Right atrium auricular region (tissue), 2 donors: Measurements from ENCODE around the gene CNOT4. TPM values are rescaled to one million over a fixed set of nuclear protein-coding genes. Genes with fewer than 3 reads are reported as not detected.

ENCODE experiments used
- DNase-seq: peaks from one replicate; pipeline ENCODE4 v3.0.0-alpha.2; 2019; ENCODE audit warnings: low spot score
- H3K27ac ChIP-seq, 2 donors: fragments of 200-600 bp; sonication (generic); 1 replicate in 1 of 2; 2 replicates in 1 of 2; pipeline ENCODE4 v1.5.1; 2016 to 2019
- H3K27me3 ChIP-seq, 2 donors: fragments of 200-600 bp; sonication (generic); one replicate each; pipeline versions ENCODE4 v1.5.1 to v1.6.0; 2017 to 2019
- H3K36me3 ChIP-seq: fragments of 200-600 bp; sonication (generic); one replicate; pipeline ENCODE4 v1.5.1; 2016
- H3K4me1 ChIP-seq, 2 donors: fragments of 200-600 bp; sonication (generic); one replicate each; pipeline versions ENCODE4 v1.5.1 to v1.6.0; 2017 to 2019
- H3K4me3 ChIP-seq, 2 donors: fragments of 200-600 bp; sonication (generic); 1 replicate in 1 of 2; 2 replicates in 1 of 2; pipeline ENCODE4 v1.5.1; 2017 to 2019; ENCODE audit warnings: mild to moderate bottlenecking in 1 of 2, moderate library complexity in 1 of 2
- H3K9me3 ChIP-seq, 2 donors: fragments of 200-600 bp; sonication (generic); one replicate each; pipeline ENCODE4 v1.5.1; 2019
- total RNA-seq, 2 donors: library from RNA; depleted of rRNA; stranded (reverse); fragments of >200 nt; gene quantifications; one replicate each; pipeline ENCODE4 v1.1.0, GENCODE V29; 2016
- TF ChIP-seq, protein P1 (sequence below), 2 donors: fragments of 200-600 bp; sonication (generic); IDR thresholded peaks; one replicate each; pipeline ENCODE4 v1.5.1; 2019; ENCODE audit warnings: antibody characterized with exemption in 2 of 2

Gene CNOT4
- total RNA-seq, 2 donors from 2014 or later, result 23.3 to 25.3 TPM

DNA sequence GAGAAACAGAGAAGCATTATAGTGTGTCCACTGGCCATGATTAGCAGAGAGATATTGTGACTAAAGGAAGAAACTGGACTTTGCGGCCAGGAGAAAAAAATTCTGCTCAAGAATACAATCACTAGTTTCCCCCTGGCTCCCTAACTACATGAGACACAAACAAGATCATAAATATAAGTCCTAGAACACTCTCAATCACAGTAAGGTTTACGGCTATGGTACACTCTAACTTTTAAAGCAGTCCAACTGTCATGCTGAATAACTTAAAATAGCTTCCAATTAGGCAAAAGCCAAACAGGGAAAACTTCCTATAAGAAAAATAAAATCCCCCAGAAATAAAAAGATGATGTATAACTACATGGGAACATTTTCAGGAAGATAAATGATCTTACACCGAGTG lies 144.2 kb downstream of the CNOT4 start:
- Histone ChIP-seq H3K9me3 (no peaks in the 10 kb centered on the region), H3K27me3 (no peaks in the 10 kb centered on the region), H3K4me1 (peaks cover 0 to 15% of the 10 kb centered on the region in 2 donors), H3K27ac (no peak overlapping the region), H3K36me3 (peaks cover 8% of the 10 kb centered on the region), H3K4me3 (no peak overlapping the region)
- DNase-seq, result no peak
- TF ChIP-seq, protein P1, sequence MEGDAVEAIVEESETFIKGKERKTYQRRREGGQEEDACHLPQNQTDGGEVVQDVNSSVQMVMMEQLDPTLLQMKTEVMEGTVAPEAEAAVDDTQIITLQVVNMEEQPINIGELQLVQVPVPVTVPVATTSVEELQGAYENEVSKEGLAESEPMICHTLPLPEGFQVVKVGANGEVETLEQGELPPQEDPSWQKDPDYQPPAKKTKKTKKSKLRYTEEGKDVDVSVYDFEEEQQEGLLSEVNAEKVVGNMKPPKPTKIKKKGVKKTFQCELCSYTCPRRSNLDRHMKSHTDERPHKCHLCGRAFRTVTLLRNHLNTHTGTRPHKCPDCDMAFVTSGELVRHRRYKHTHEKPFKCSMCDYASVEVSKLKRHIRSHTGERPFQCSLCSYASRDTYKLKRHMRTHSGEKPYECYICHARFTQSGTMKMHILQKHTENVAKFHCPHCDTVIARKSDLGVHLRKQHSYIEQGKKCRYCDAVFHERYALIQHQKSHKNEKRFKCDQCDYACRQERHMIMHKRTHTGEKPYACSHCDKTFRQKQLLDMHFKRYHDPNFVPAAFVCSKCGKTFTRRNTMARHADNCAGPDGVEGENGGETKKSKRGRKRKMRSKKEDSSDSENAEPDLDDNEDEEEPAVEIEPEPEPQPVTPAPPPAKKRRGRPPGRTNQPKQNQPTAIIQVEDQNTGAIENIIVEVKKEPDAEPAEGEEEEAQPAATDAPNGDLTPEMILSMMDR (IDR thresholded peaks at IDR 0.05), result no peak

DNA sequence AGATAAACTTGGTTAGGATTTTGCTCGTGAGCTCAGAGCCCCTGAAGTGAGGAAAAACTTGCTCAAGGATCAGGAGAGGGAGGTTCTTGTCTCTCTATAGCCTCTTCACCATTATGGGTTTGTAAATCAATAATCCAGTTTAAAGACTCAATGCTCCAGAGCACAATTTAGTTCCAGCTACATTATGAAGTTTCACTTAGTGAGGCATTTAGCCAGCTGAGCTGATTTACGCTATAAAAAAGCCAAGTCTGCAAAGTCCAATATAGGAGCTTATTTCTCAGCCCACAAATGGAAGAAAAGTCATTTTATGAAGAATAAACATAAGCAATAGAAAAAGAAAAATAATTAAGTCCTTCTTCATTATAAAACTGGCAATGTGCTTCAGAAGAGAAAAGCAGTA lies 145.7 kb downstream of the CNOT4 start:
- TF ChIP-seq, protein P1 (IDR thresholded peaks at IDR 0.05), result no peak
- DNase-seq, result no peak
- peaks cover 0 to 15% of the 10 kb centered on the region in 2 donors for H3K4me1 ChIP-seq
- H3K27ac ChIP-seq, result no peak overlapping the region
- no peak overlapping the region for H3K4me3 ChIP-seq
- H3K9me3 ChIP-seq, result no peaks in the 10 kb centered on the region
- peaks cover 8% of the 10 kb centered on the region for H3K36me3 ChIP-seq
- no peaks in the 10 kb centered on the region for H3K27me3 ChIP-seq

DNA sequence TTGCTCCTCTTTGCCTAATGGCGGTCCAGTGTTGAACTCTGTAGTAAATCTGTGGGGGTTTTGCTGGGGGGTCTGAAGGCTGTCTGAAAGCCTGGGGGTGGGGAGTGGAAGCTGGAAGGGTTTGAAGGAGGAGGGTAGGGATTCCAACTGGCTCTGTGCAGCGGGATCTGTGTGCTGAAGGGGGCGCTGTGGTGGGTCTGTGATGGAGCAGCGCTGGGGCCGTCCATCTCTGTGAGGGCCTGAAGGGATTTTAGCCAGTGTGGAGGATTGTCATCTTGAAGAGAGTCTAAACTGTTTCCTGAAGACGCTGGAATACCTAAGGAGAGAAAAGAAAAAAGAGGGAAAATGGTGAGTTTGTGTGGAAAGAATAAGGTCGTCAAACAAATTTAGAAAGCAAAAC lies 147.0 kb downstream of the CNOT4 start:
- H3K9me3 ChIP-seq, result no peaks in the 10 kb centered on the region
- no peak for DNase-seq
- peaks cover 8% of the 10 kb centered on the region for H3K36me3 ChIP-seq
- H3K4me3 ChIP-seq, result no peak overlapping the region
- H3K27me3 ChIP-seq, result no peaks in the 10 kb centered on the region
- peaks cover 0 to 15% of the 10 kb centered on the region in 2 donors for H3K4me1 ChIP-seq
- TF ChIP-seq, protein P1 (IDR thresholded peaks at IDR 0.05), result no peak
- no peak overlapping the region for H3K27ac ChIP-seq

DNA sequence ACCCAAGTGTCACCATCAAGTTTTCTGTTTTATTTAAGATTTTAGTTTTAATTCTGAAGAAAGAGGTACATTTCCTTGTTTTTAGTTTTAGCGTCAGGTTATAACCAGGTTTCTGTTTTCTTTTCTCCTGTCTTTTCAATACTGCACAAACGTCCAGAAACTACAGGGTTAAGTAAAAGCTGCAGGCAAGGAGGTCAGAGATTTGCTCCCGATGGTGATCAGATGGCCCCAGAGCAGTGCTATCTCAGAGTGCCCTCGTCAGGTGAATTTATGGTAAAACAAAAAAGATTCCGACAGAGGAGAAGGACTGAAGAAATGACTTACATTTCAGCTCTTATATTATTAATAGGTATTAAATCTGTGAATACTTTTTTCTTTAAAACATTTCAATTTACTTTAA lies 148.1 kb downstream of the CNOT4 start:
- Histone ChIP-seq H3K36me3 (peaks cover 8% of the 10 kb centered on the region), H3K4me1 (peaks cover 0 to 10% of the 10 kb centered on the region in 2 donors), H3K27ac (no peak overlapping the region), H3K4me3 (no peak overlapping the region), H3K9me3 (no peaks in the 10 kb centered on the region), H3K27me3 (no peaks in the 10 kb centered on the region)
- TF ChIP-seq, protein P1 (IDR thresholded peaks at IDR 0.05), result no peak
- no peak for DNase-seq

DNA sequence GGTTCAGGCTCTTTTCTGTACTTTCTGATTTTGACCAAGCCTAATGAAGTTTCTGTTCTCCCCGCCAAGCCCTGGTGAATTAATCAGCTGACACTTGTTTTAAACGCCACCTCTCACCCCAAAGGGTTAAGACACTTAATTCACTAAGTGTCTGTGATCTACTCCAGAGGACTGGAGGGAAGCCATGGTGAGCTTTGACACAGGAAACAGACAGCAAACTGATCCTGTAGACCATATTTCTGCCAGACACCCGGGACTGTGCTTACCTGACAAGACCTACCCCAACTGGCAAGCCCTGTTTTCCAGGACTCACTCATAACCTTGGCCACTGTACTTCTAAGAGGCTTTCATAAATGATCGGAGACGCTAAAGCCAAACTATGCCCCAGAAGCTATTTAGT lies 150.3 kb downstream of the CNOT4 start:
- H3K9me3 ChIP-seq, result no peaks in the 10 kb centered on the region
- TF ChIP-seq, protein P1 (IDR thresholded peaks at IDR 0.05), result no peak
- H3K36me3 ChIP-seq, result peaks cover 8% of the 10 kb centered on the region
- H3K4me3 ChIP-seq, result no peak overlapping the region
- no peak for DNase-seq
- H3K27ac ChIP-seq, result peak overlapping the region in 1 of 2 donors; percentile 46
- H3K4me1 ChIP-seq, result no peaks in the 10 kb centered on the region
- H3K27me3 ChIP-seq, result no peaks in the 10 kb centered on the region

DNA sequence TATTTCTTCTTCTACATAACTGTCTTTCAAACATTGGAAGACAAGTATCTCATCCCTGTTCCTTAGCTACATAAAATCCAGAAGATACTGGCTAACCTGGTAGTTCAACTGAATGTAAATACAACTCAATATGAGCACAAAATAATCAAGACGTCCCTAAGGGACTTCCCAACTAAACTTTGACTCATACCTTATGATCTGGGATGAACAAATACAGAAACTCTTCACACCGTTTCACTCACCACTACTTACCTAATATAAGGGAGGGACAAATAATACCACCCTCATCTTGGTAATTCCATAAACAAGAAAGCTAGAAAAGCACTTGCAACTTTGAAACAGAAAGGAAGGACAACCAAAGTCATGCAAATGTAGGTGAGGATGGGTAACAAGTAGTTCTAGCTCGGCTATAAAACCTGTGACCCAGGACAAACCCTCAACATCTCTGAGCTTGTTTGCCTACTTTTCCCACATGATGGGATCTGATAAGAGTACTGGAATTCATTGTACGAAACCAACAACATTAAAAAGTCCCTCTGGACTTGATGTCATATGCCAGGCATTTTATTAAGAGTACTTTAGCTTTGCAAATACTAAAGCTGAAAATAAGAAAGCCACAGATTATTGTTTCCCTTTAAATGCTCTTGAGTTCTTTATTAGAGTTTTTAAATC lies 154.4 kb downstream of the CNOT4 start:
- TF ChIP-seq, protein P1 (IDR thresholded peaks at IDR 0.05), result no peak
- Histone ChIP-seq H3K36me3 (no peaks in the 10 kb centered on the region), H3K27ac (no peak overlapping the region), H3K4me3 (no peak overlapping the region), H3K27me3 (no peaks in the 10 kb centered on the region), H3K4me1 (no peaks in the 10 kb centered on the region), H3K9me3 (no peaks in the 10 kb centered on the region)
- no peak for DNase-seq
